Activated naive CD8-positive, alpha-beta T cell (primary cell): Measurements from ENCODE around the gene RIPOR2.

ENCODE experiments used
- H3K27ac Mint-ChIP-seq: one replicate; pipeline ENCODE4 v1.8.0; 2021; ENCODE audit warnings: mixed read lengths
- H3K27me3 Mint-ChIP-seq: one replicate; pipeline ENCODE4 v1.8.0; 2021; ENCODE audit warnings: mixed read lengths
- H3K36me3 Mint-ChIP-seq: one replicate; pipeline ENCODE4 v1.8.0; 2021; ENCODE audit warnings: mixed read lengths
- H3K4me1 Mint-ChIP-seq: one replicate; pipeline ENCODE4 v1.8.0; 2021; ENCODE audit warnings: low read depth, mixed read lengths
- H3K4me3 Mint-ChIP-seq: one replicate; pipeline ENCODE4 v1.8.0; 2021; ENCODE audit warnings: mild to moderate bottlenecking, mixed read lengths
- H3K9me3 Mint-ChIP-seq: one replicate; pipeline ENCODE4 v1.8.0; 2021; ENCODE audit warnings: low read depth, mixed read lengths

Gene RIPOR2

GRCh38 chr6:24854077-24854666 lies 81.6 kb downstream of the RIPOR2 start:
- Mint-ChIP-seq H3K27me3 (no peaks in the 10 kb centered on the region), H3K4me3 (no peak overlapping the region), H3K36me3 (peaks cover 11% of the 10 kb centered on the region), H3K4me1 (peaks cover 56% of the 10 kb centered on the region), H3K27ac (peak overlapping the region; percentile 92), H3K9me3 (no peaks in the 10 kb centered on the region)

DNA sequence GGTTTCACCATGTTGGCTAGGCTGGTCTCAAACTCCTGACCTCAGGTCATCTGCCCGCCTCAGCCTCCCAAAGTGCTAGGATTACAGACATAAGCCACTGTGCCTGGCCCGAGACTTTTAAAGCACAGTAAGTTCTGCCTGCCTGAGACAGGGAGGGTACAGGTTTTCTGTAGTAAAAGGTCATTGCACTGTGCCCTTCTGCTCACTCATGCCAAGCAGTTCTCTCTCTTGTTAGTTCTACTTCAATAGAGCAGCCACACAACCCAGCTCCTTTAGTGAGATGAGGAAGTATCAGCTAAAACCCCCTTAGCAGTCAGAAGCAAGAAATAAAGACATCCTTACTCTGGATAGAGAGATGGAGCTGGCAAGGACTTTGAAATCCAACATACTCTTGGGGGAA lies 84.7 kb downstream of the RIPOR2 start:
- no peaks in the 10 kb centered on the region for H3K9me3 Mint-ChIP-seq
- H3K27me3 Mint-ChIP-seq: no peaks in the 10 kb centered on the region
- H3K4me3 Mint-ChIP-seq: no peak overlapping the region
- peak overlapping the region; percentile 88 for H3K27ac Mint-ChIP-seq
- H3K36me3 Mint-ChIP-seq: peaks cover 8% of the 10 kb centered on the region
- peaks cover 43% of the 10 kb centered on the region for H3K4me1 Mint-ChIP-seq

GRCh38 chr6:24849713-24850112 lies 86.0 kb downstream of the RIPOR2 start:
- Mint-ChIP-seq H3K4me3 (no peak overlapping the region), H3K9me3 (no peaks in the 10 kb centered on the region), H3K4me1 (peaks cover 46% of the 10 kb centered on the region), H3K27me3 (no peaks in the 10 kb centered on the region), H3K36me3 (peaks cover 10% of the 10 kb centered on the region), H3K27ac (peak overlapping the region; percentile 92)

DNA sequence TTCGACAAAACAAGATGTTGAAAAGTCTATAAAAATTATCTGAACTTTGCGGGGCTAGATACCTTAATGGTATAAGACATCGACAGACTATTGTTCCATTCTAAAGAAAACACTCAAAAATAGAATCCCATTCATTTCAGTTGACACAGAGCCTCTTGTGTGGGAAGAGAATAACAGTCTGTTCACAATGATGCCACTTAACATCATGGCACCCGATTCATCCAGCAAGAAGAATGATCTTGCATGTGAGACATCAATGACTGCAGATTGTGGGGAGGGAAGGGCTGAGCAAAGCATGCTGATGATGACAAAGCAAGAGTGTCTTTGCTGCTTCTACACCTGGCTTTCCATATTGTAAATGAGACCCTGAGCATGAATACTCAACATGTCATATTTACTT lies 87.3 kb downstream of the RIPOR2 start:
- Mint-ChIP-seq H3K27me3 (no peaks in the 10 kb centered on the region), H3K9me3 (no peaks in the 10 kb centered on the region), H3K36me3 (peaks cover 10% of the 10 kb centered on the region), H3K4me3 (no peak overlapping the region), H3K4me1 (peaks cover 49% of the 10 kb centered on the region), H3K27ac (peak overlapping the region; percentile 92)

- H3K27ac Mint-ChIP-seq: peak overlapping the region; percentile 92
- peaks cover 10% of the 10 kb centered on the region for H3K36me3 Mint-ChIP-seq
- H3K4me1 Mint-ChIP-seq: peaks cover 60% of the 10 kb centered on the region
- no peaks in the 10 kb centered on the region for H3K9me3 Mint-ChIP-seq
- no peaks in the 10 kb centered on the region for H3K27me3 Mint-ChIP-seq
- H3K4me3 Mint-ChIP-seq: no peak overlapping the region
Observed at GRCh38 chr6:24847402-24847801, 88.4 kb downstream of the RIPOR2 start.

DNA sequence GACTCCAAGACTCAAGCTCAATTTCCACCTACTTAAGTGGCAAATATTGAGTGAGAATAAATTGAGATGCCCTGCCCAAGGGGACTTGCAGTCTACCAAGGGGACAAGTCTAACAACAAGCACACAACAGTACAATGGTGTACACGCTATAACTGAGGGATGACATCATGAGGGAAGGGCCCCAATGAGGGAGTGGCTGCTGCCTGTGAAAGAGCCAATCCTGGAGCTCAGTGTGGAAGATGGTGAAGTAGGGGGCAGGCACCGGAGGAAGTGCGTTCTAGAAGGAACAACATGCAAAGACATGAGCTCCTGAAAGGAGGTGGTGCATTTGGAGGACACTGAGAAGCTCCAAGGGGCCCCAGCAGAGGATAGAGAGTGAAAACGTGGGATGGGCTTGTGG lies 90.2 kb downstream of the RIPOR2 start:
- H3K36me3 Mint-ChIP-seq: peaks cover 11% of the 10 kb centered on the region
- H3K9me3 Mint-ChIP-seq: no peaks in the 10 kb centered on the region
- H3K4me1 Mint-ChIP-seq: peaks cover 71% of the 10 kb centered on the region
- H3K27ac Mint-ChIP-seq: peak overlapping the region; percentile 92
- no peaks in the 10 kb centered on the region for H3K27me3 Mint-ChIP-seq
- H3K4me3 Mint-ChIP-seq: no peak overlapping the region

DNA sequence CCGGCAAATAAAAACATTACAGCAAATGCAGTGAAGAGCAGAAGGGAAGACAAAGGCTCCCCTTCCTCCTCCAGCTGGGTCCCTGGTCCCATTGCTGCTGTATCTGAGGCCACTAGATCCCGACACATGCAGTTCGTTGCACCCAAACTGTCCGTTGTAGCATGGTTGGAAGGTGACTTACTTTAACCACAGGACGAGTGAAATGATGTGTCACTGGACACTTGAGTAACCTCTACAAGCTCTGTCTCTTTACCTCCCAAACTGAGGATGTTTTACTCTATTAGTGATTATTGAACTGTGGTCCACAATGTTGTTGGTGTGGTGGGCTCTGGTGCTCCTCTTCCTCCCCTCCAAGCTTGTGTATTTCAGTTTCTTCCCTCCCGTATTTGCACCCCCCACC lies 90.9 kb downstream of the RIPOR2 start:
- Mint-ChIP-seq H3K4me3 (no peak overlapping the region), H3K9me3 (no peaks in the 10 kb centered on the region), H3K27ac (peak overlapping the region; percentile 92), H3K4me1 (peaks cover 74% of the 10 kb centered on the region), H3K27me3 (no peaks in the 10 kb centered on the region), H3K36me3 (peaks cover 11% of the 10 kb centered on the region)

GRCh38 chr6:24844061-24844460 lies 91.7 kb downstream of the RIPOR2 start:
- H3K4me1 Mint-ChIP-seq: peaks cover 75% of the 10 kb centered on the region
- no peaks in the 10 kb centered on the region for H3K27me3 Mint-ChIP-seq
- H3K9me3 Mint-ChIP-seq: no peaks in the 10 kb centered on the region
- H3K27ac Mint-ChIP-seq: peak overlapping the region; percentile 92
- no peak overlapping the region for H3K4me3 Mint-ChIP-seq
- H3K36me3 Mint-ChIP-seq: peaks cover 9% of the 10 kb centered on the region

- H3K9me3 Mint-ChIP-seq: no peaks in the 10 kb centered on the region
- H3K27ac Mint-ChIP-seq: peak overlapping the region; percentile 88
- no peaks in the 10 kb centered on the region for H3K27me3 Mint-ChIP-seq
- H3K36me3 Mint-ChIP-seq: peaks cover 15% of the 10 kb centered on the region
- H3K4me3 Mint-ChIP-seq: peak overlapping the region; percentile 51
- H3K4me1 Mint-ChIP-seq: peaks cover 82% of the 10 kb centered on the region
Observed at GRCh38 chr6:24840187-24840586, 95.6 kb downstream of the RIPOR2 start.

DNA sequence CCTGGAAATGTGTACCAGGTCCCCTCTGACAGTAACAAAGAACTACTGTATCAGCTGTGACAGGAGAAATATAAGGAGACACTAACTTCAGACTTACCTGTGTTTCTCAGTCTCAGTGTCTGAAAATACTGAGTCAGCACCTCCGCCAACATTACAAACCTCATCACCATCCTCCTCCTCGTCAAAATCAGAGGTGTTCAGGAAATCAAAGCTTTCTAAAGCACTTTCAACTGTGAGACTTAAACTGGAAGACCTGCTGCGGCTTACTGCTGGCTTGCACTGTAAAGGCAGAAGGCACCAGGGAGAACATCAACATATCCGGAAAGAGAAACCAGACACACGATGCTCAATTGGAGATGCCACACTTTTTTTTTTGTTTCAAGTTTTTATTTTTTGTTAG lies 96.8 kb downstream of the RIPOR2 start:
- H3K4me3 Mint-ChIP-seq: peak overlapping the region; percentile 36
- no peaks in the 10 kb centered on the region for H3K9me3 Mint-ChIP-seq
- H3K27me3 Mint-ChIP-seq: no peaks in the 10 kb centered on the region
- peak overlapping the region; percentile 87 for H3K27ac Mint-ChIP-seq
- peaks cover 22% of the 10 kb centered on the region for H3K36me3 Mint-ChIP-seq
- peaks cover 85% of the 10 kb centered on the region for H3K4me1 Mint-ChIP-seq

DNA sequence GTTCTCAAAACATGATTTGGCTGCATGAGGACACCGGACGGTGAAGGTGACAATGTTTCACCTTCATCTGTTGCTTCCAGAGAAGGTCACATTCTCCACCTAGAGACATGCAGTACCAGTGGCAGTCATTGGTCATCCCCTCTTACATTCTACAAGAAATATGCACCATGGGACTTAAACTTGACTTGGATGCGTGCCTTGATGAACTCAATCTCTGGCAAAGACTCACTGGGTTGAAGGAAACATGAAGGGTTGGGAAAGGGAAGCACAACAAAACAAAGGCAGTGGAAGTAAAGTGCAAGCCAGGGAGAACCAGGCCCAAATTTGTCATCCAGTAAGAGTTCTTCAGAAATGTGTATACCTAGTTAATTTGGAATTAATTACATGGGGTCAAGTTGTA lies 97.7 kb downstream of the RIPOR2 start:
- Mint-ChIP-seq H3K9me3 (no peaks in the 10 kb centered on the region), H3K27ac (peak overlapping the region; percentile 78), H3K4me1 (peaks cover 83% of the 10 kb centered on the region), H3K36me3 (peaks cover 28% of the 10 kb centered on the region), H3K4me3 (peak overlapping the region; percentile 9), H3K27me3 (no peaks in the 10 kb centered on the region)

GRCh38 chr6:24836109-24836508 lies 99.7 kb downstream of the RIPOR2 start:
- peak overlapping the region; percentile 83 for H3K27ac Mint-ChIP-seq
- H3K27me3 Mint-ChIP-seq: no peaks in the 10 kb centered on the region
- peaks cover 77% of the 10 kb centered on the region for H3K4me1 Mint-ChIP-seq
- H3K9me3 Mint-ChIP-seq: no peaks in the 10 kb centered on the region
- H3K4me3 Mint-ChIP-seq: no peak overlapping the region
- peaks cover 30% of the 10 kb centered on the region for H3K36me3 Mint-ChIP-seq

GRCh38 chr6:24833711-24834386 lies 101.9 kb downstream of the RIPOR2 start:
- Mint-ChIP-seq H3K27me3 (no peaks in the 10 kb centered on the region), H3K4me1 (peaks cover 57% of the 10 kb centered on the region), H3K4me3 (no peak overlapping the region), H3K9me3 (no peaks in the 10 kb centered on the region), H3K36me3 (peaks cover 27% of the 10 kb centered on the region), H3K27ac (peak overlapping the region; percentile 75)

DNA sequence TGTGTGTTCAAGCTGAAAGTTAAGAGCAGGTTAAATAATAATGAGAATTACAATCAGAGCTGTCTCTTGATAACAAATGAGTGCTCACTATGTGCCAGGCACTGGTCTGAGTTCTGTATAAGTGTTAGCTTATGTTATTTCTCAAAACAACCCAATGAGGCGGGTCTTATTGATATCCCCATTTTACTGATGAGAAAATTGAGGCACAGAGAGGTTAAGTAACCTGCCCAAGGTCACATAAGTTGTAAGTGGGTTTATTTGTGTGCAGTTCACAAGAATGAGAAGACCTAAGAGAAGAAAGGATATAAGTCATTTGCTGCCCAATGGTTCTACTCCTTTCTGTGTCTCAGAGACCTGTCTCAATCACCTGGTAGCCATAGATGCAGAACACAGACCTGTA lies 103.0 kb downstream of the RIPOR2 start:
- Mint-ChIP-seq H3K27me3 (no peaks in the 10 kb centered on the region), H3K36me3 (peaks cover 23% of the 10 kb centered on the region), H3K4me1 (peaks cover 54% of the 10 kb centered on the region), H3K27ac (peak overlapping the region; percentile 87), H3K9me3 (no peaks in the 10 kb centered on the region), H3K4me3 (no peak overlapping the region)

DNA sequence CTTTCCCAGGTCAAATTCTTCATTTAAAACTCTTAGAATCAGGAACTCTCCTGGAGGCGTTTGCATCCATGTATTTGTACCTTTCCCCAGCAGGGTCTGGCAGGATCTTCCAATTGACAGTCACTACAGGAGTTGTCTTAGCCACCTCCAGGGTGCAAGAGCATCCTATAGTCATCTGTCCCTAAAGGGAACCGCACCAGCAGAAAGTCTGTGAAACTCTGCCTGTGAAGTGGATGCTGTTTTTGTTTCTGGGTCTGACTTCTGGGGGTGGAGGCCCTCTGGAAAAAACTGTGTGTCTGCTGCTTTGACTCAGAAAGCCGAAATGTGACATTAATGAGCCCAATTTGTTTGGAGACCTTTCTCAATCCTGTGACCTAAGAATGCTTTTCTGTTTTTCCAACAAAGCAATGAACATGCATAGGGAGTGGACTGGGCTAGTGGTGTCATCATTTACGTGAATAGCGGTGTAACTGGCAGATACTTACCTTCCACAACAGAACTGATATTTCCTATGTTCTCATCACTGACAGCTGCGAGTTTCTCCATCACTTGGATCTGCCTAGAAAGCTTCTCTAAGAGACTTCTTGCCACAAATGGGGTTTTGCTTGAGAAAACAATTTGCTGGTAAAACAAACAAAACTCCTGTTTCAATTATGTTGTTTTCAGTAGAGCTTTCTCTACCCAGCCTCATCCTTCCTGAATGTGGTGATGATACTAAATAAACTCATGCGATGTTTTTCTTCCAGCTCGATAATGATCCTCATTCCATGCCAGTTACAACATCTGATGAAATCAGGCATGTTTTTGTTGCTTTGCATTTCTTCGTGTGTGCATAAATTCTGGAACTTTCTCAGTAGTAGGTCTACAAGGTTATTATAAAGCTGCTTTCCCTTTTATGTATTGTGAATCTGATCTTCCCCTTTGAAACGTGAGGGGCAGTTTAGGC lies 103.7 kb downstream of the RIPOR2 start:
- Mint-ChIP-seq H3K4me3 (no peak overlapping the region), H3K27ac (peak overlapping the region; percentile 87), H3K4me1 (peaks cover 56% of the 10 kb centered on the region), H3K36me3 (peaks cover 23% of the 10 kb centered on the region), H3K9me3 (no peaks in the 10 kb centered on the region), H3K27me3 (no peaks in the 10 kb centered on the region)
